HG03060 (cell line): ENCODE data around the gene LYRM9.
"Not testable (repeated sequence)": the region's sequence is repeated elsewhere in the genome, so short reads cannot be mapped to it uniquely, and the experiment has no call there.

Source experiments
- ATAC-seq: cut with Tn5 transposase; IDR thresholded peaks from one replicate; pipeline ENCODE4 v1.9.1; 2021; ENCODE audit warnings: low read depth, moderate number of reproducible peaks; ENCODE audit not compliant: unreplicated experiment

Gene LYRM9

DNA sequence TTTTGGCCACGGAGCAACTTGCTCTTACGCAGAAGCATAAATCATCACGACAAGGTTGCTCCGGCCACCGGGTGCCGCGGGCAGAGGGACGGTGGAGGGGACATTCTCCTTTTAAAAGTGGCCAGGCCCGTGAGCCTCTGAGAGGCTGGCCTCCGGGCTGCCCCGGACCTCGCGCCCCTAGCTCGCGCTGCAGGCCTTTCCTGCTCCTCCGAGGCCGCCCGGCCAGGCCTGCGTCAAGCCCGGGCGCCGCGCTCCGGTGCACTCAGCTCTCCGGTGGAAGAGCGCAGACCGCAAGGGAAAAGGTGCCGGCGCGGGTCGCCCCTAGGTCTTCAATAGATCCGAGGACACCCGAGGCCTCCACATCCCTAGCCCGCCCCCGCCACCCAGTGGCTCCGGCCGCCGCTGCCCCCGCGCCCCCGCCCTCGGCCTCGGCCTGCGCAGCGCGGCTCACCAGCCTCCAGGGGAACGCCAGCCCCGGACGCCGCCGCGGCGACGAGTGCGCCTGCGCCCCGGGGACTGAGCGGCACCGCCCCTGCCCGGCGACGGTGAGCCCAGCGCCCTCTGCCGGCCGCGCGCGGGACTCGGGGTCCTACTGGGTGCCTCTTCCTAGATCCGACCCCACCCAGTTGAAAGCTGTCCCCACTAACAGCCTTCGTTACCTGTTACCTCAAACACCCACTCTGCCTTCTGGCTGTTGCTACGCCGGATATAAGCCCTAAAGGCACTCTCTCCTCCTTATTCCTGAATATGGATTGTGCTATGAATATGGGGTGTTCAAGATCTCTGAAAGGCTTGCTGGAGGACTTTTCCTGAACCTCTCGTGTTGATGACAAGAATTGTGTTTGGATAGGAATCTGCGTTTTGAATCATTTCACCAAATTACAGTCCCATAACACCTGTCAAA is at the start of gene LYRM9:
Gene LYRM9, minus strand, starts transcription at position 500 of the 904 bp plus-strand sequence. CDS start 10,671 bp downstream, outside the sequence.
- no peak for ATAC-seq

- ATAC-seq: no peak
Observed at GRCh38 chr17:27940503-27941428, 47.6 kb upstream of the LYRM9 start.

- no peak for ATAC-seq
Observed at GRCh38 chr17:27939474-27940465, 46.6 kb upstream of the LYRM9 start.

DNA sequence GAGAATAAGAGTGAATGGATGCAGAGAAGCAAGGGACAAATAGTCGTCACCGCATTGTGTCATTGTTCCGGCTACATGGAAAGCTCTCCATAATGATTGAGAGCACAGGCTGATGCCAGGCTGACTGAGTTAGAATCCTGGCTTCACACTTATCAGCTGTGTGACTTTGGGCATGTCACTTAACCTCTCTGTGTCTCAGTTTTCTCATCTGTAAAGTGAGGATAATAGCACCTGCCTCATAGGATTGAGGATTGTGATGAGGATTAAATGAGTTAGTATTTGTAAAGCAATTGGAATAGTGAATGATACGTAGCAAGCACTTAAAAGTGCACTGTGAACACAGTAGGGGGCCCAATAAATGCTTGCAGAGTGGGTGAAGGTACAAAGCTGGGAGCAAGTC is 45.7 kb upstream of the LYRM9 start:
- ATAC-seq: no peak

- ATAC-seq: no peak
Observed at GRCh38 chr17:27938241-27938640, 45.1 kb upstream of the LYRM9 start.

DNA sequence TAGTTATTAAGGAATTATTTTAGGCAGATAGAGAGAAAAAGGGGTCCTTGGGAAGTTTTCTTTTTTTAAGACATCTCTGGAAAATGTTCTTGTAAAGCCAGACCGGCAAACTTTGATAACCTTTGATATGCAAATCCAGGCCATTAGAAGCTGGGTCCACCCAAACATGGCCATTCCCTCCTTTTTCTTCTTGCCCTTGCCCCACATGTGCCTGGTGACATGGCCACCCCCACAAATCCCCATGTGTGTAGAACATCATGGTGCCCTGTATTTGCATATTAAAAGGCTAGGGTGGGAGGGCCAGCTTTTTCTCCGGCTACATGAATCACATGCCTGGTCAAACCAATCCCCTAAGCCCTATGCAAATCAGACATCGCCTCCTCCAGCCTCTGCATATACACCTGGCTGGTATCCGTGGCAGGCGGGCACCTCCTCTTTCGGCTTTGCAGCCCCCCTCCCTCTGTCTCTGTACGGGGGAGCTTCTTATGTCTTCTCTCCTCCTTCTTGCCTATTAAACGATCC is 43.9 kb upstream of the LYRM9 start:
- no peak for ATAC-seq

GRCh38 chr17:27930000-27930399 is 36.8 kb upstream of the LYRM9 start:
- no peak for ATAC-seq

DNA sequence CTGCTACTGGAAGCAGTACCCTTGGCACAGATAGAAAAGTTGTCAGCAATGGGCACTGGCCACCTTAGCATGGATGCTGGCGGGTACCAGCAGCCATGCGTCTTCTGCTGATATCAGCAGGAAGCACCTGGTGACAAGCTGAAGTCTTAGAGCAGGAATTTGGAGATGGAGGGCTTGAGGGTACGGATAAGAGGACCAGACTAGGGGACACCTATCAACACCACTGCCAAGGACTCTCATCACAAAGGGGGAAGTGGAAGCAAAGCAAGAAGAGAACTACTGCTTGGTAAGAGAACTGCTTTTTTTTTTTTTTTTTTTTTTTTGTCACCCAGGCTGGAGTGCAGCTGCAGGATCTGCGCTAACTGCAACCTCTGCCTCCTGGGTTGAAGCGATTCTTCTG is 35.4 kb upstream of the LYRM9 start:
- no peak for ATAC-seq

- no peak for ATAC-seq
Observed at GRCh38 chr17:27927781-27928180, 34.6 kb upstream of the LYRM9 start.

- ATAC-seq: no peak
Observed at GRCh38 chr17:27921599-27921998, 28.4 kb upstream of the LYRM9 start.

DNA sequence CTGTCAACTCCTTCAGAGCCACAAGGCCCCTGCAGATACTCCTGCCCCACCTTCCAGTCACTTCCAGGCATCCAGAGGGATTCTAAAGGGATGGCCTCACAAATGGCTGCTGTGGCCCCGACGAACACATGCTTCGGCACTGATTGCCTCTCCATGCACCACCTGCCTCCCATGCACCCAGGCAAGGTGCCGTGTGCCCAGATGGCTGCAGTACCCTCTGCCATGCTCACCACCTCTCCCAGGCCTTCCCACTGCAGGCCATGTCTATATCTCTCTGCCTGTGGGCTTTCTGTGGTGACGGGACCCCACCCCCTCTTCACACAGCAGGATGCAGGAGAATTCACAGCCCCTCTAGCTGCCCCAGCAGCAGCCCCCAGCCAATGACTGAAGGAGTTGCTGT is 27.9 kb upstream of the LYRM9 start:
- ATAC-seq: no peak

- ATAC-seq: no peak
Observed at GRCh38 chr17:27920569-27920968, 27.4 kb upstream of the LYRM9 start.

GRCh38 chr17:27919079-27919478 is 25.9 kb upstream of the LYRM9 start:
- no peak for ATAC-seq

- no peak for ATAC-seq
Observed at GRCh38 chr17:27918498-27918897, 25.3 kb upstream of the LYRM9 start.

- ATAC-seq: no peak
Observed at GRCh38 chr17:27917000-27917399, 23.8 kb upstream of the LYRM9 start.

- ATAC-seq: no peak
Observed at GRCh38 chr17:27915709-27916108, 22.5 kb upstream of the LYRM9 start.

GRCh38 chr17:27914382-27914781 is 21.2 kb upstream of the LYRM9 start:
- no peak for ATAC-seq

DNA sequence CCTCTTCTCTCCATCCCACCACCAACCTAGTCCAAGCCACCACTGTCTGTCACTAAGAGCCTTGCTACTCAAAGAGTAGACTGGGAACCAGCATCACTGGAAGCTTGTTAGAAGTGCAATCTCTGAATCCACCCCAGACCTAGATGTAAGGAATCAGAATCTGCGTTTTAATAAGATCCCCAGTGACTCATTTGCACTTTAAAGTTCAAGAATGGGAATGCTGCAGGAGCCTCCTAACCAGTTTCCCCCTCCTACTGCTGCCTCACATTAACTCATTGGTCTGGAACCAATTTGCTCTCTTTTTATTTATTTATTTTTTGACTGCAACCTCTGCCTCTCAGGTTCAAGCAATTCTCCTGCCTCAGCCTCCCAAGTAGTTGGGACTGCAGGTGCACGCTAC is 19.8 kb upstream of the LYRM9 start:
- no peak for ATAC-seq

DNA sequence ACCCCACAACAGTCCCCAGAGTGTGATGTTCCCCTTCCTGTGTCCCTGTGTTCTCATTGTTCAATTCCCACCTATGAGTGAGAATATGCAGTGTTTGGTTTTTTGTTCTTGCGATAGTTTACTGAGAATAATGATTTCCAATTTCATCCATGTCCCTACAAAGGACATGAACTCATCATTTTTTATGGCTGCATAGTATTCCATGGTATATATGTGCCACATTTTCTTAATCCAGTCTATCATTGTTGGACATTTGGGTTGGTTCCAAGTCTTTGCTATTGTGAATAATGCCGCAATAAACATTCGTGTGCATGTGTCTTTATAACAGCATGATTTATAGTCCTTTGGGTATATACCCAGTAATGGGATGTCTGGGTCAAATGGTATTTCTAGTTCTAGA is 19.1 kb upstream of the LYRM9 start:
- ATAC-seq: not testable (repeated sequence)

DNA sequence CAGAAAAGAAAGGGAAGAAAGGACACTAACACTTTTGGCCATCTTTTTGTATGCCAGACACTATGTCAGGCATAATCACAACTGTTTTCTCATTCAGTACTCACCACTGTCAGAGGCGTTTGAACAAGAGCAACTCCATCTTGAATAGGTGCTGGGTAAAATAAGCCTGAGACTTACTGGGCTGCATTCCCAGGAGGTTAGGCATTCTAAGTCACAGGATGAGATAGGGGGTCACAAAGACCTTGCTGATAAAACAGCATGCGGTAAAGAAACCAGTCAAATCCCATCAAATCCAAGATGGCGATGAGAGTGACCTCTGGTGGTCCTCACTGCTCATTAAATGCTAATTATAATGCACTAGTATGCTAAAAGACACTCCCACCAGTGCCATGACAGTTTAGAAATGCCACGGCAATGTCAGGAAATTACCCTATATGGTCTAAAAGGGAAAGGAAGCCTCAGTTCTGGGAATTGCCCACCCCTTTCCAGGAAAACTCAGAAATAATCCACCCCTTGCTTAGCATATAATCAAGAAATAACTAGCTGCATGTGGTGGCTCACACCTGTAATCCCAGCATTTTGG is 14.9 kb upstream of the LYRM9 start:
- ATAC-seq: no peak
